ENCODE measurements around the gene IGFBP5.

The IGFBP5 gene

DNA sequence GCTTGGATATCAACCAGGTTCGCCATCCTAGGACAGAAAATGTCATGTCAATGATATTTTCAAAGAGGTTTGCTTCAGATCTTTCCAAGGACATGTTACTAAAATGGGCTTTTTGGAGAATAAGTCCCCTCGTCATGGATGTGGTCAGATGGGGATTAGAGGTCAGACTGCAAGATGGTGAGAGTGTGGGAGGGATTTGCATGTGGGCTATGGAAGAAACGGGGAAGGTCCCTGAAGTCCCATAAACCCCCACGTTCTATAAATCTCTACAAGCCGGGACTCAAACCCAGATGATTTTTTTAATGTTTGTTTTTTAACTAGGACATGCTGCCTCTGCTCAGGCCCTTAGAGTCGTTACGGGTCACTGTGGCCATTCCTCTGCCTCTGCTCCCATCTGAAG, 37.7 kb upstream of the IGFBP5 start:
- H3K4me1 ChIP-seq (ENCODE audit: control insufficient read depth, insufficient read depth, low read length, poor library complexity, severe bottlenecking): no peaks in the 10 kb centered on the region
- no peaks in the 10 kb centered on the region for H3K27me3 ChIP-seq (replicated peaks; ENCODE audit: control insufficient read depth, insufficient read depth, low read length, poor library complexity, severe bottlenecking)
- no peaks in the 10 kb centered on the region for H3K9me3 ChIP-seq (ENCODE audit: control insufficient read depth, low read length)
- H3K4me3 ChIP-seq (ENCODE audit: insufficient read depth, low read depth, low read length, poor library complexity, severe bottlenecking): no peak overlapping the region
- H3K36me3 ChIP-seq (ENCODE audit: control insufficient read depth, insufficient read depth, low read length): no peaks in the 10 kb centered on the region
- no peak overlapping the region for H3K27ac ChIP-seq (ENCODE audit: insufficient read depth, low read length, poor library complexity, severe bottlenecking)
- no peak for DNase-seq

DNA sequence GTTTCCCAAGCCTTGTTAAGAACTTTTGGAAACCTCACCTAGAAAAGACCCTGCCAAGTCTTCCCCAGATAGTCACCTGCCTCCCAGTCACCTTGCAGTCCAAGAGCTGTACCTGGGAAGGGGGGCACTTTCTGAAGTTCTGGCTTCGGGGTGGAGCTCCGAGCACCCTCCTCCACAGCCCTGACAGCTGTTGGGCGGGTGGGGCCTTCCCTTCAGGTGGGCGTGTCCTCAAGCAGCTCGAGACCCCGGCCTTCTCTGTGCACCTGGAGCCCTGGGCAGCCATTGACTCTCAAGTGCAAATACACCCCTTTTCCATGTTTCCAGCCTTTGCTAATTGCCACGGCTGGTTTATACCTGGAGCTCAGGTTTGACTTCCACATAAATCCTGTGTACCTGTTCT, 37.0 kb upstream of the IGFBP5 start:
- no peak for DNase-seq
- Histone ChIP-seq H3K27ac (ENCODE audit: insufficient read depth, low read length, poor library complexity, severe bottlenecking) (no peak overlapping the region), H3K4me3 (ENCODE audit: insufficient read depth, low read depth, low read length, poor library complexity, severe bottlenecking) (no peak overlapping the region), H3K36me3 (ENCODE audit: control insufficient read depth, insufficient read depth, low read length) (no peaks in the 10 kb centered on the region), H3K9me3 (ENCODE audit: control insufficient read depth, low read length) (no peaks in the 10 kb centered on the region), H3K27me3 (replicated peaks; ENCODE audit: control insufficient read depth, insufficient read depth, low read length, poor library complexity, severe bottlenecking) (no peaks in the 10 kb centered on the region), H3K4me1 (ENCODE audit: control insufficient read depth, insufficient read depth, low read length, poor library complexity, severe bottlenecking) (no peaks in the 10 kb centered on the region)

DNA sequence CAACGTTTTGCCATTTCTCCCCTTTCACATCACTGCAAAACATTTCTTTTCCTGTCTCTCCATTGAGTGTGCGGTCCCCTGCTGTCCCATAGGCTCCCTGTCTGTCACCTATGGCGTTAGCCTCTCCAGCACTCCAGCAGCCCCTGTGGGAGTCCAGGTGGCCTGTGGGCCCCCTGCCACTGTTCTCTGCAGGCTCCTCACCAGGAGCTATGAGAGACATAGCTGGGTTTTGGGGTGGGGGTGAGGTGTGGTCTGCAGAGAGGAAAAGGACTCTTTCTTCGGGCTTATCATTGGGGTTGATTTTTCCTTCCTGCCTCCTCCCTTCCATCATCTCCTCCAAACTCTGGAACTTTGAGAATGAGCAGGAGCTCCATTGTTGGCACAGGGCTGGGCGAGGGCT, 36.1 kb upstream of the IGFBP5 start:
- no peak overlapping the region for H3K27ac ChIP-seq (ENCODE audit: insufficient read depth, low read length, poor library complexity, severe bottlenecking)
- no peak overlapping the region for H3K4me3 ChIP-seq (ENCODE audit: insufficient read depth, low read depth, low read length, poor library complexity, severe bottlenecking)
- no peaks in the 10 kb centered on the region for H3K9me3 ChIP-seq (ENCODE audit: control insufficient read depth, low read length)
- H3K4me1 ChIP-seq (ENCODE audit: control insufficient read depth, insufficient read depth, low read length, poor library complexity, severe bottlenecking): no peaks in the 10 kb centered on the region
- no peak for DNase-seq
- H3K36me3 ChIP-seq (ENCODE audit: control insufficient read depth, insufficient read depth, low read length): no peaks in the 10 kb centered on the region
- no peaks in the 10 kb centered on the region for H3K27me3 ChIP-seq (replicated peaks; ENCODE audit: control insufficient read depth, insufficient read depth, low read length, poor library complexity, severe bottlenecking)

DNA sequence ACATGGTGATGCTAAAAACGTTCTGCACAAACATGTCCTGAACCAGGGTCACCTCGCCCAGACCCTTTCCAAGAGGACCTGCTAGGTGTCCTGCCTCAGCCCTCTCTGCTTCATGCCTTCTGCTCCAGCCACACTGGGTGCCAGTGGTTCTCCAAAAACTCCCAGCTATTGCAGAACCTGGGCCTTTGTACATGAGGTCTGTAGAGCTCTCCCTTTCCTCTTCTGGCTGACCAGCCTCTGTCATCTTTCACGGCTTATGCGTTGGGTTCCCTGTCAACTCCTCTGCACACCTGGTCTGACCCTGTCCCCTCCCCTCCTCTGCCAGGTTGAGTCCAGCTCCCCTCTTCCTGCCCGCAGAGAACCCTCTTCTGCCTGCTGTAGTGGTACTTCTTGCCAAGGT, 35.5 kb upstream of the IGFBP5 start:
- H3K4me1 ChIP-seq (ENCODE audit: control insufficient read depth, insufficient read depth, low read length, poor library complexity, severe bottlenecking): no peaks in the 10 kb centered on the region
- no peak for DNase-seq
- no peak overlapping the region for H3K27ac ChIP-seq (ENCODE audit: insufficient read depth, low read length, poor library complexity, severe bottlenecking)
- no peaks in the 10 kb centered on the region for H3K9me3 ChIP-seq (ENCODE audit: control insufficient read depth, low read length)
- no peak overlapping the region for H3K4me3 ChIP-seq (ENCODE audit: insufficient read depth, low read depth, low read length, poor library complexity, severe bottlenecking)
- no peaks in the 10 kb centered on the region for H3K27me3 ChIP-seq (replicated peaks; ENCODE audit: control insufficient read depth, insufficient read depth, low read length, poor library complexity, severe bottlenecking)
- H3K36me3 ChIP-seq (ENCODE audit: control insufficient read depth, insufficient read depth, low read length): no peaks in the 10 kb centered on the region

DNA sequence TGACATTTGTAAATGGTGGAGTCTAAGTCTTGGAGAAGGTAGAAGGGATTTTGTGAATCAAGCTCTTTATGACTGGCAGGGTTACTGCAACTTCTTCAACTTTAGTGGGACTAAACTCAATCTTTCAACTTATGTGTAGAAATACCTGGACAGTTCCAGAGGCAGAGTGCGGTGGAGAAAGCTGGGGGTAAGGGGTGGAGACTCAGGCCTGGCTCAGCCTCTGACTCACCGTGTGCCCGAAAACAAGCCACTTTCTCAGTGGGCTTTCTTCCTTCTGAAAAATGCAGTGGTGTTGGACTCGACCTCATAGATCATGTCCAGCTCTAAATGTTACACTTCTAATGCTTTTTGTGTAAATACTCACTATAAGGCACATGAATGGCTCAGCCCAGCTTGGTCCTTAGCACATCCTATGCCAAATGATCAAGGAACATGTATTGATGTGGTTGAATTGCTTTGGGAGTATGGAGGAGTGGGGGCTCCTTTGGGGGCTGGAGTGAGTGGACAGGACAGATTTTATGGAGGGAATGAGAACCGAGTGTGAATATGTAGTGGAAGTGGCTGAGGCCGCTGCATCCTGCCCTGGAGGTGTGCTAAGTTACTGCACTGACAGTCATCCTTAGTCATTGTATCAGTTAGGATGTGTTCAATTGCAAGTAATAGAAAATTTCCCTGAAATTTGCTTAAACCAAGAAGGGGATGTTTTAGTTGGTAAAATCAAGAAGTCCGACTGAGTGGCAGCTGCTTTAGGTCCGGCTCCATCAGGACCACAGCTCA, 32.2 kb upstream of the IGFBP5 start:
- Histone ChIP-seq H3K4me3 (ENCODE audit: insufficient read depth, low read depth, low read length, poor library complexity, severe bottlenecking) (no peak overlapping the region), H3K27ac (ENCODE audit: insufficient read depth, low read length, poor library complexity, severe bottlenecking) (no peak overlapping the region), H3K27me3 (replicated peaks; ENCODE audit: control insufficient read depth, insufficient read depth, low read length, poor library complexity, severe bottlenecking) (no peaks in the 10 kb centered on the region), H3K9me3 (ENCODE audit: control insufficient read depth, low read length) (no peaks in the 10 kb centered on the region), H3K4me1 (ENCODE audit: control insufficient read depth, insufficient read depth, low read length, poor library complexity, severe bottlenecking) (no peaks in the 10 kb centered on the region), H3K36me3 (ENCODE audit: control insufficient read depth, insufficient read depth, low read length) (no peaks in the 10 kb centered on the region)
- DNase-seq: no peak

DNA sequence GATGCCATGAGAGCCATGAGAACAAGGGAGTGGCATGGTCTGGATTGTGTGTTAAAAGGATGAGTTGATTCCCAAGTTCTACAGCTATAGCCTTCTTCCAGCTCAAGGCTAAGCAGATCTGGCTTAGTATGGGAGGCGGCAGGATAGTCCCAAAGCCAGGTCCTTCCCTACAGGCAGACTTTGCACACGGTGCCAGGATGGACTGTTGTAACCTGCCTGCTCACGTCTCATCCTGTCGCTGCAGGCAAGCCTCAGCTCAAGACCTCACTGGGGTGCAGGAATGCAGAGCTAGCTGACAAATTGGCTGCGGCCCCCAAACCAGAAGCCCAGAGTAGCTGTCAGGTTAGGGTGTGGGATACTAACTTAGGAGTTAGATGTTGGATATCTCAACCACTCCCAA, 28.8 kb upstream of the IGFBP5 start:
- Histone ChIP-seq H3K9me3 (ENCODE audit: control insufficient read depth, low read length) (no peaks in the 10 kb centered on the region), H3K27ac (ENCODE audit: insufficient read depth, low read length, poor library complexity, severe bottlenecking) (no peak overlapping the region), H3K4me1 (ENCODE audit: control insufficient read depth, insufficient read depth, low read length, poor library complexity, severe bottlenecking) (no peaks in the 10 kb centered on the region), H3K4me3 (ENCODE audit: insufficient read depth, low read depth, low read length, poor library complexity, severe bottlenecking) (no peak overlapping the region), H3K36me3 (ENCODE audit: control insufficient read depth, insufficient read depth, low read length) (no peaks in the 10 kb centered on the region), H3K27me3 (replicated peaks; ENCODE audit: control insufficient read depth, insufficient read depth, low read length, poor library complexity, severe bottlenecking) (no peaks in the 10 kb centered on the region)
- DNase-seq: no peak

DNA sequence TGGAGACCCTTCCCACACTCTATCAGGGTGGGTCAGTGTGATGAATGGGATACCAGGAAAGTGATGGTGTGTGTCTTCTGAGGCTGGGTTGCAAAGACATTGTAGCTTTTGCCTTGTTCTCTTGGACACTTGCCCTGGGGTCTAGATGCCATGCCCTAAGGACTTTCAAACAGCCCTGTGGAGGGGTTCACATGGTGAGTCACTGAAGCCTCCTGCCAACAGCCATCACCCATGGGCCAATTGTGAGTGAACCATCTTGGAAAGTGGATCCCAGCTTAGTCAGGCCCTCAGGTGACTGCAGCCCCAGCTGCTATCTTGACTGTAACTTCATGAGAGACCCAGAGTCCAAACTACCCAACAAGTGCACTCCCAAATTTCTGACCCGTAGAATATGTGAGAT, 25.8 kb upstream of the IGFBP5 start:
- Histone ChIP-seq H3K9me3 (ENCODE audit: control insufficient read depth, low read length) (no peaks in the 10 kb centered on the region), H3K4me1 (ENCODE audit: control insufficient read depth, insufficient read depth, low read length, poor library complexity, severe bottlenecking) (no peaks in the 10 kb centered on the region), H3K4me3 (ENCODE audit: insufficient read depth, low read depth, low read length, poor library complexity, severe bottlenecking) (no peak overlapping the region), H3K27me3 (replicated peaks; ENCODE audit: control insufficient read depth, insufficient read depth, low read length, poor library complexity, severe bottlenecking) (no peaks in the 10 kb centered on the region), H3K36me3 (ENCODE audit: control insufficient read depth, insufficient read depth, low read length) (no peaks in the 10 kb centered on the region), H3K27ac (ENCODE audit: insufficient read depth, low read length, poor library complexity, severe bottlenecking) (no peak overlapping the region)
- DNase-seq: no peak

DNA sequence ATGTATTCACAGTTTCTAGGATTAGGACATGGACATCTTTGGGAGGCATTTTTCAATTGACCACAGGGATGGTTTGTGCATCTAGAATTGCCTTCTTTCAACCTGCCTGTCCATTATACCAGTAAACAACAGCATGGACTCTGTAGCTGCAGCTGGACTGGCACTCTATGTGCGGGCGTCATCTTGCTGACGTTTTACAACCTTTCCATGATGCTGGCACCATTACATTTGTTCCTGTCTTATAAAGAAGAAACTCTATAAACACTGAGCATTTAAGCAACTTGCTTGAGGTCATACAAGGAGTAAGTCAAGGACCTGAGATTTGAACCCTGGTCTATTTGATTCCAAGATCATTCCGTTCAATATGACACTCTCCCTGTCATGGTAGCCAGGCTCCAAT, 25.4 kb upstream of the IGFBP5 start:
- no peaks in the 10 kb centered on the region for H3K9me3 ChIP-seq (ENCODE audit: control insufficient read depth, low read length)
- DNase-seq: no peak
- H3K36me3 ChIP-seq (ENCODE audit: control insufficient read depth, insufficient read depth, low read length): no peaks in the 10 kb centered on the region
- H3K27me3 ChIP-seq (replicated peaks; ENCODE audit: control insufficient read depth, insufficient read depth, low read length, poor library complexity, severe bottlenecking): no peaks in the 10 kb centered on the region
- H3K4me1 ChIP-seq (ENCODE audit: control insufficient read depth, insufficient read depth, low read length, poor library complexity, severe bottlenecking): no peaks in the 10 kb centered on the region
- no peak overlapping the region for H3K27ac ChIP-seq (ENCODE audit: insufficient read depth, low read length, poor library complexity, severe bottlenecking)
- H3K4me3 ChIP-seq (ENCODE audit: insufficient read depth, low read depth, low read length, poor library complexity, severe bottlenecking): no peak overlapping the region

DNA sequence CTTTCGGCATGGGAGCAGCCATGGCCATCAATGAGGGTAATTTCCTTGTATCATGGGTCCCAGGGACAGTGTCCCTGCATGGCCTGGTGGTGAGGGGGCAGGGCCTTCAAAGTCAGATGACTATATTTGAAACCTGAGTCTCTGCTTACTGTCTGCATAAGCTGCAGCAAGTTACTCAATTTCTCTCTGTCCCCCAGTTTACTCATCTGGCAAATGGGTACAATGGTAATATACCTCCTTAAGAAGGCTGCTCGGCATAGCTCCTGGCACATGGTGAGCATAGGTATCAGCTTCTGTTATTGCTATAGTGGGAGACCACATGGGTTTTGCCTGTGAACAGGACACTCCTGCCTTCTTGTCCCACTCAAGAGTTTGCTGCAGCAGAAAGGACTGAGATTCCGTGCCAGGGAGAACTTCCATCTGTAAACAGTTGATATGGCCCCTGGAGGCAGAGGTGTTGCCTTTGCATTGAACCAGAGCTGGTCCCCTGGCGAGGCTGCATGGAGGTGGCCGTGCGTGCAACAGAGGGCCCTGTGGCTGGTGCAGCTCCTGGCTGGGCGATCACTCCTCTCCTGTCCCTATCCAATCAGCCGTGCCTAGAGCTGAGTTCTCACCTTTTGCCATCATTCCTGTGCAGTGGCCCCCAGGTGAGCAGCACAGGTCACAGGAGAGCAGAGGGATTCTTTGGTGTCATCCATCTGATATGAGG, 22.7 kb upstream of the IGFBP5 start:
- H3K27me3 ChIP-seq (replicated peaks; ENCODE audit: control insufficient read depth, insufficient read depth, low read length, poor library complexity, severe bottlenecking): no peaks in the 10 kb centered on the region

DNA sequence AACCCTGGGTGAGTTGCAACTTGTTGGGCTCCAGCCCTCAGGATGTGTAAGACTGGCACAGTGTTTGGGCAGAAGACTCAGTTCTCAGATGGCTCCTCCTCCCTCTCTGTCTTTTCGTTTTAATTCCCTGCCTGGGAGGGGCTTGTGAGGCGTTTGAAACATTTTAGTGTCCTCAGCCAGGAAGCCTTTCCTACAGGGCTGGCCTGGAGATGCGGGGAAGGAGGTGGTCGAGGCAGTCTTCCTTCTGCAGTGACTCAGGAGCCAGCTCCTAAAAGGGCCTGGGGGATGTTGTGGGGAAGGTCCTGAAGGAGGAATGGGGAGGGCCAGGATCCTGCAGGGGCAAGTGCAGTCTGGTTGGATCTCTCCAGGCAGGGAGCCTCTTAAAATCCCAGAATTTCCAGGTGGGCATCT, 22.1 kb upstream of the IGFBP5 start:
- Histone ChIP-seq H3K27ac (ENCODE audit: insufficient read depth, low read length, poor library complexity, severe bottlenecking) (no peak overlapping the region), H3K4me1 (ENCODE audit: control insufficient read depth, insufficient read depth, low read length, poor library complexity, severe bottlenecking) (no peaks in the 10 kb centered on the region), H3K9me3 (ENCODE audit: control insufficient read depth, low read length) (no peaks in the 10 kb centered on the region), H3K36me3 (ENCODE audit: control insufficient read depth, insufficient read depth, low read length) (no peaks in the 10 kb centered on the region), H3K4me3 (ENCODE audit: insufficient read depth, low read depth, low read length, poor library complexity, severe bottlenecking) (no peak overlapping the region), H3K27me3 (replicated peaks; ENCODE audit: control insufficient read depth, insufficient read depth, low read length, poor library complexity, severe bottlenecking) (no peaks in the 10 kb centered on the region)
- DNase-seq: no peak

More for the DNA sequence above, 22.7 kb upstream of the IGFBP5 start:
- Histone ChIP-seq H3K36me3 (ENCODE audit: control insufficient read depth, insufficient read depth, low read length) (no peaks in the 10 kb centered on the region), H3K4me1 (ENCODE audit: control insufficient read depth, insufficient read depth, low read length, poor library complexity, severe bottlenecking) (no peaks in the 10 kb centered on the region), H3K9me3 (ENCODE audit: control insufficient read depth, low read length) (no peaks in the 10 kb centered on the region), H3K27ac (ENCODE audit: insufficient read depth, low read length, poor library complexity, severe bottlenecking) (no peak overlapping the region), H3K4me3 (ENCODE audit: insufficient read depth, low read depth, low read length, poor library complexity, severe bottlenecking) (no peak overlapping the region)
- DNase-seq: no peak

Data from effector memory CD4-positive, alpha-beta T cell (primary cell).